Glutamatergic neuron (in vitro differentiated cells): ENCODE results near the gene ECEL1. TPM values are rescaled to one million over a fixed set of nuclear protein-coding genes. Genes with fewer than 3 reads are reported as not detected.
A peak's percentile ranks its signal among the peaks of the same experiment; 100 is the strongest.

Experiments used
- DNase-seq: peaks from one replicate; pipeline ENCODE4 v3.0.0; 2022
- H3K27ac Mint-ChIP-seq: one replicate; pipeline ENCODE4 v1.8.0; 2020; ENCODE audit warnings: mild to moderate bottlenecking, mixed read lengths, inconsistent platforms; ENCODE audit not compliant: unreplicated experiment
- H3K27me3 Mint-ChIP-seq: one replicate; pipeline ENCODE4 v1.8.0; 2020; ENCODE audit warnings: mild to moderate bottlenecking, moderate library complexity, mixed read lengths, inconsistent platforms; ENCODE audit not compliant: unreplicated experiment
- H3K36me3 Mint-ChIP-seq: one replicate; pipeline ENCODE4 v1.8.0; 2020; ENCODE audit warnings: mild to moderate bottlenecking, mixed read lengths, inconsistent platforms; ENCODE audit not compliant: unreplicated experiment
- H3K4me1 Mint-ChIP-seq: one replicate; pipeline ENCODE4 v1.8.0; 2020; ENCODE audit warnings: mild to moderate bottlenecking, low read depth, mixed read lengths, inconsistent platforms; ENCODE audit not compliant: unreplicated experiment
- H3K4me3 Mint-ChIP-seq: one replicate; pipeline ENCODE4 v1.8.0; 2020; ENCODE audit warnings: mild to moderate bottlenecking, mixed read lengths, inconsistent platforms; ENCODE audit not compliant: unreplicated experiment
- H3K9me3 Mint-ChIP-seq: one replicate; pipeline ENCODE4 v1.8.0; 2020; ENCODE audit warnings: mild to moderate bottlenecking, moderate library complexity, mixed read lengths, inconsistent platforms; ENCODE audit not compliant: unreplicated experiment
- total RNA-seq: library from RNA; stranded (reverse); fragmentation: NEBNext Ultra II Directional; extraction: Animal tissue kit (Norgen Biotek cat#: 25700); gene quantifications from one replicate; pipeline ENCODE4 v1.2.1, GENCODE V29; 2021; ENCODE audit not compliant: unreplicated experiment
- TF ChIP-seq, protein P1 (sequence below): fragments of 200-600 bp; sonication (generic); IDR thresholded peaks from one replicate; pipeline ENCODE4 v1.5.0; 2021; ENCODE audit not compliant: partially characterized antibody, unreplicated experiment

Gene ECEL1
- total RNA-seq, 1 donor from 2014 or later = 2.3 TPM

GRCh38 chr2:232508251-232508650 lies 20.6 kb upstream of the ECEL1 start:
- Mint-ChIP-seq H3K9me3 (peaks cover 6% of the 10 kb centered on the region), H3K36me3 (no peaks in the 10 kb centered on the region), H3K4me3 (no peak overlapping the region), H3K27me3 (peaks cover 18% of the 10 kb centered on the region), H3K27ac (no peak overlapping the region), H3K4me1 (peaks cover 11% of the 10 kb centered on the region)
- DNase-seq = no peak
- TF ChIP-seq, protein P1, sequence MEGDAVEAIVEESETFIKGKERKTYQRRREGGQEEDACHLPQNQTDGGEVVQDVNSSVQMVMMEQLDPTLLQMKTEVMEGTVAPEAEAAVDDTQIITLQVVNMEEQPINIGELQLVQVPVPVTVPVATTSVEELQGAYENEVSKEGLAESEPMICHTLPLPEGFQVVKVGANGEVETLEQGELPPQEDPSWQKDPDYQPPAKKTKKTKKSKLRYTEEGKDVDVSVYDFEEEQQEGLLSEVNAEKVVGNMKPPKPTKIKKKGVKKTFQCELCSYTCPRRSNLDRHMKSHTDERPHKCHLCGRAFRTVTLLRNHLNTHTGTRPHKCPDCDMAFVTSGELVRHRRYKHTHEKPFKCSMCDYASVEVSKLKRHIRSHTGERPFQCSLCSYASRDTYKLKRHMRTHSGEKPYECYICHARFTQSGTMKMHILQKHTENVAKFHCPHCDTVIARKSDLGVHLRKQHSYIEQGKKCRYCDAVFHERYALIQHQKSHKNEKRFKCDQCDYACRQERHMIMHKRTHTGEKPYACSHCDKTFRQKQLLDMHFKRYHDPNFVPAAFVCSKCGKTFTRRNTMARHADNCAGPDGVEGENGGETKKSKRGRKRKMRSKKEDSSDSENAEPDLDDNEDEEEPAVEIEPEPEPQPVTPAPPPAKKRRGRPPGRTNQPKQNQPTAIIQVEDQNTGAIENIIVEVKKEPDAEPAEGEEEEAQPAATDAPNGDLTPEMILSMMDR = no peak

GRCh38 chr2:232506709-232507108 lies 19.1 kb upstream of the ECEL1 start:
- no peak overlapping the region for H3K4me3 Mint-ChIP-seq
- no peaks in the 10 kb centered on the region for H3K36me3 Mint-ChIP-seq
- peaks cover 6% of the 10 kb centered on the region for H3K9me3 Mint-ChIP-seq
- H3K27me3 Mint-ChIP-seq = peaks cover 11% of the 10 kb centered on the region
- H3K27ac Mint-ChIP-seq = no peak overlapping the region
- TF ChIP-seq, protein P1 = no peak
- no peak for DNase-seq
- H3K4me1 Mint-ChIP-seq = peaks cover 13% of the 10 kb centered on the region

- peaks cover 11% of the 10 kb centered on the region for H3K27me3 Mint-ChIP-seq
- peak; percentile 56 for DNase-seq
- H3K4me1 Mint-ChIP-seq = peaks cover 13% of the 10 kb centered on the region
- TF ChIP-seq, protein P1 = no peak
- peaks cover 6% of the 10 kb centered on the region for H3K9me3 Mint-ChIP-seq
- no peak overlapping the region for H3K4me3 Mint-ChIP-seq
- H3K27ac Mint-ChIP-seq = no peak overlapping the region
- no peaks in the 10 kb centered on the region for H3K36me3 Mint-ChIP-seq
These were observed 18.2 kb upstream of the ECEL1 start for GRCh38 chr2:232505856-232506255.

- H3K27ac Mint-ChIP-seq = peak overlapping the region; percentile 46
- peaks cover 7% of the 10 kb centered on the region for H3K9me3 Mint-ChIP-seq
- H3K4me3 Mint-ChIP-seq = peak overlapping the region; percentile 60
- TF ChIP-seq, protein P1 = no peak
- peaks cover 11% of the 10 kb centered on the region for H3K27me3 Mint-ChIP-seq
- H3K36me3 Mint-ChIP-seq = no peaks in the 10 kb centered on the region
- no peak for DNase-seq
- peaks cover 13% of the 10 kb centered on the region for H3K4me1 Mint-ChIP-seq
These were observed 16.8 kb upstream of the ECEL1 start for GRCh38 chr2:232504438-232504837.

- Mint-ChIP-seq H3K9me3 (peaks cover 7% of the 10 kb centered on the region), H3K27ac (peak overlapping the region; percentile 22), H3K4me3 (peak overlapping the region; percentile 34), H3K27me3 (peaks cover 11% of the 10 kb centered on the region), H3K4me1 (peaks cover 13% of the 10 kb centered on the region), H3K36me3 (no peaks in the 10 kb centered on the region)
- TF ChIP-seq, protein P1 = no peak
- no peak for DNase-seq
These were observed 16.2 kb upstream of the ECEL1 start for GRCh38 chr2:232503809-232504323.
